Colon (tissue), 2 donors: Measurements from ENCODE around the gene AK3.
A peak's percentile ranks its signal among the peaks of the same experiment; 100 is the strongest.

ENCODE experiments used
- FAIRE-seq: peaks from 2 replicates; lab custom pipeline; 2012; peaks lifted over from hg19 to GRCh38; lab: Jason Lieb, UNC
- donor health status: control.
- donor health status: control.

Gene AK3

GRCh38 chr9:4746278-4747030 lies 5.5 kb upstream of the AK3 start:
- no peak for FAIRE-seq

- FAIRE-seq, result no peak
Observed at GRCh38 chr9:4743131-4743875, 2.3 kb upstream of the AK3 start.

GRCh38 chr9:4742246-4742645 lies 1.2 kb upstream of the AK3 start:
- no peak for FAIRE-seq

DNA sequence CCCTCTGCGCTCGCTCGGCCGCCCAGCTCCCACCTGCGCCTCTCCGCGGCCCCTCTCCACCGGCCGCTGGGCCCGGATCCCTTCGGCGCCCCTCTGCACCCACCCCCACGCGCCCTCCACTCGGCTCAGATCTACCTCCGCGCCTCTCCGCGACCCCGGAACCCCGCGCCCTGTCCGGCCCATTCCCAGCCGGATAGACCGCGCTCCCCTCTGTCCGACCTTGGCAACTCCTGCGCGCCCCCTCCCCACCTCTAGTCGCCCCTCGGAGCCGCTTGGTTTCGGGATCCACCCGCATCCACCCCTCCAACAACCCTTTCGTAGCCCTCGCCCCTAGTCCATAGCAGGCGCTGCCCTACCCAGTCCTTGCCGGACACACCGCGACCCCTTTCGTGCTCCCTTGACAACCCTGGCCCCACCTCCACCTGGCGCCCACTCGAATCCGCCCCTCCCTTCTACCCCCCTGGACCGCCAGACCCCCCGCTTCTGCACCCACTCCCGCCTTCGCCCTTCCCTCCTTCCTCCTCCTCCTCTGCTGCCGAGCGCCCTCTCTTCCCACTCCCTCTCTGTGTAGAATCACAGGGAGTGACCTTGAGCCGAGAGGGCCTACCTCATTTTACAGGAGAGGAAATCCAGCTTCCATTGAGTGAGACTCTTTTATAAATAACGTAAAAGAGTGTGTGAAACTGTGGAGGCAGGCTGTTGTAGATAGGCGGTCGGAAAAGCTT lies 525 bp upstream of the AK3 start:
- FAIRE-seq, result no peak

DNA sequence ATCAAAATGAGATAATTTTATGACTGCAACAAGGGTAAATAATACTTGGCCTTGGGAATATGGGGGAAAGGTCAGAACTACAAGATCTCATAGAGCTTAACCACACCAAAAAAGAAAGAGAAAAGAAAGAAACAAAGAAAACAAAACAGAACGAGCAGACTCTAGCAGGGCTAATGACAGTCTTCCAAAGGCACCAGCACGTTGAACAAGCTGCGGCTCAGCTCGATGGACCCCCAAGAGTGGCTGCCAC lies 689 bp downstream of the AK3 start:
- no peak for FAIRE-seq

DNA sequence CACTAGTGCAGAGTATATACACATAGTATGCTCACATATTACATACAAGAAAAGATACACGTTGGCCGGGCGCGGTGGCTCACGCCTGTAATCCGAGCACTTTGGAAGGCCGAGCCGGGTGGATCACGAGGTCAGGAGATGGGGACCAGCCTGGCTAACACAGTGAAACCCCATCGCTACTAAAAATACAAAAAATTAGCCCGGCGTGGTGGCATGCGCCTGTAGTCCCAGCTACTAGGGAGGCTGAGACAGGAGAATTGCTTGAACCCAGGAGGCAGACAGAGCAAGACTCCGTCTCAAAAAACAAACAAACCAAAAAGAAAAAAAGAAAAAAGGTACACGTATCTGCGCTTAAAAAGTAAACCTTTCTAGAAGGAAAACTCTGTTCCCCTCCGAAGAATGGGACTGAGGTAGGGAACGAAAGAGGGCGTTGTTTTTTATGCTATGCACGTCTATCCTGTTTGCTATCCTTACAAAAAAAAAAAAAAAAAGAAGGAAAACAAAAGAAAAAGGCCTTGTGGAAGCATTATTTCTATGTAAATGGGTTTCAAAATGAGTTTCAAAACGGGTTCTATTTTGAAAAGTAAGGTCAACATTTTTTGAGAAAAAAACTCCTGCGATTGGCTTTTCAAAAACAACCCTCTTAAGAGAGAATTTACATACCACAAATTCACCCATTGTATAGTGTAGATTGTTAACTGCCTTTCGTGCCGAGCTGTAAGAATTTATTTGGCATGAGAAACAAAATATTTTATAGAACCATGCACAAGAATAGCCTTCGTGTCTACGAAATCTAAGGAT lies 1.2 kb downstream of the AK3 start:
- no peak for FAIRE-seq

DNA sequence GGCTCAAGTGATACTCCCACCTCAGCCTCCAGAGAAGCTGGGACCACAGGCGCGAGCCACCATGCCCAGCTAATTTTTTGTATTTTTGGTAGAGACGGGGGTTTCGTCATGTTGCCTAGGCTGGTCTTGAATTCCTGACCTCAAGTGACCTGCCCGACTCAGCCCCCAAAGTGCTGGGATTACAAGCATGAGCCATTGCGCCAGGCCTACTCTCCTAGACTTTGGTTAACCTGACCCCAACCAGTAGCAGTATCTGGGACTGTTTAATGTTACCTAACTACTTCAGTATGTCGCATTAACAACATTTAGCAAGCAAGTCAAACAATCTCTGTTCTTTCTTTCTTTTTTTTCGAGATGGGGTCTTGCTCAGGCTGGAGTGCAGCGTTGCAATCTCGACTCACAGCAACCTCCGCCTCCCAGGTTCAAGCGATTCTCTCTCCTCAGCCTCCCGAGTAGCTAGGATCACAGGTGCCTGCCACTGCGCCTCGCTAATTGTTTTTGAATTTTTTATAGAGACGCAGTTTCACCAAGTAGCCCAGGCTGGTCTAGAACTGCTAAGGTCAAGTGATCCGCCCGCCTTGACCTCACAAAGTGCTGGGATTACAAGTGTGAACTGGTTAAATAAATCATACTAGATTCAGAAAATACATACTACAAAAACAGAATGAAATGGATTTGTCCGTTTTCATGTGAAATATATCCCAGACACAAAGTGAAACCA lies 2.0 kb downstream of the AK3 start:
- FAIRE-seq, result no peak

DNA sequence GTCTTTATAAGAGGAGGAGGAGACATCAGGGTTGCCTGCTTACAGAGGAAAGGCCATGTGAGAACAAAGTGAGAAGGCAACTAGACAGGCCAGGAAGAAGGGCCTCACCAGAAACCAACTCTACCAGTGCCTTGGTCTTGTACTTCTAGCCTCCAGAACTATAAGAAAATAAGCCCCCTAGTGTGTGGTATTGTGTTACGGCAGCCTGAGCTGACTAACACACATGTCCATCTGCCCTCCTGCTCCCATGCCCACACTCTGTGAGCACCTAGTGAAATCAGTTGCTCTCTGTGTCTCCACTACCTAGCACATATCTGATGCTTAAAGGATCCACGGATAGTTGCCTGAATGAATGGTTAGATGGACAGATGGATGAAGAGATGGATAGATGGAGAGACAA lies 6.9 kb downstream of the AK3 start:
- FAIRE-seq, result no peak

DNA sequence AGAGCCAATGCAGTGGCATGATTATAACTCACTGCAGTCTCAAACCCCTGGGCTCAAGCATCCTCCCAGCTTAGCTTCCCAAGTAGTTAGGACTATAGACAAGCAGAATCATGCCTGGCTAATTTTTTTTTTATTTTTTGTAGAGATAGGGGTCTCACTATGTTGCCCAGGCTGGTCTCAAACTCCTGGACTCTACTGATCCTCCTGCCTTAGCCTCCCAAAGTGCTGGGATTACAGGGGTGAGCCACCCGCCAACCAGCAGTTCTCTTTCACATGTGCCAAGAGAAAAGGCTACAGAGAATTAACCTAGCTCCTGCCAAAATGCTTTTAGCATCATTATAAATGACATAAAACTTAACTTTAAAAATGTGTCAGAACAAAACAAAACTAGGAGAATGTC lies 8.1 kb downstream of the AK3 start:
- no peak for FAIRE-seq

DNA sequence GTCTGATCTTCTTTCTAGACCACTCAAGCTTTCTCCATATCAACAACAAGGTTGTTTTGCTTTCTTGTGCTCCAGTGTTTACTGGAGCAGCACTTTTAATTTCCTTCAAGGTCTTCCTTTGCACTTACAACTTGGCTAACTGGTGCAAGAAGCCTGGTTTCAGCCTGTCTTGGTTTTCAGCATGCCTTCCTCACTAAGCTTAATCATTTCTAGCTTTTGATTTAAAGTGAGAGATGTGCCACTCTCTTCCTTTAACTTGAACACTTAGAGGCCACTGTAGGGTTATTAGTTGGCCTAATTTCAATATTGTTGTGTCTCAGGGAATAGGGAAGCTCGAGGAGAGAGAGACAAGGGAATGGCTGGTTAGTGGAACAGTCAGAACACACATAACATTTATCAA lies 13.4 kb downstream of the AK3 start:
- no peak for FAIRE-seq

DNA sequence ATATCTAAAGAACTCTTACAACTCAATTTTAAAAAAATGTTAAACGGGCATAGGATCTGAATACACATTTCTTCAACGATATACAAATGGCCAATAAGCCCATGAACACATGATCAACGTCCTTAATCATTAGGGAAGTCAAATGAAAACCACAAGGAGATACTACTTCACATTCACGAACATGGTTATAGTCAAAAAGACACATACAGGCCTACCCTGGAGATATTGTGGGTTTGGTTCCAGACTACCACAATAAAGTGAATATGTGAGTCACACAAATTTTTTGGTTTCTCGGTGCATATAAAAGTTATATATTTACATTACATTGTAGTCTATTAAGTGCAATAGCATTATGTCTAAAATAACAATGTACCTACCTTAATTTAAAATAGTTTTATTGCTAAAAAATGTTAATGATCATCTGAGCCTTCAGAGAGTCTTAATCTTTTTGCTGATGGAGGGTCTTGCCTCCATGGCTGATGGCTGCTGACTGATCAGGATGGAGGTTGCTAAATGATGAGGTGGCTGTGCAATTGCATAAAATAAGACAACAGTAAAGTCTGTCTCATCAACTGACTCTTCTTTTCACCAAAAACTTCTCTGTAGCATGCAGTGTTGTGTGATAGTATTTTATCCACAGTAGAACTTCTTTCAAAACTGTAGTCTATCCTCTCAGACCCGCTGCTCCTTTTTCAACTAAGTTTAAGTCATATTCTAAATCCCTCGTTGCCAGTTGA lies 15.1 kb downstream of the AK3 start:
- no peak for FAIRE-seq

- no peak for FAIRE-seq
Observed at GRCh38 chr9:4721736-4722135, 19.3 kb downstream of the AK3 start.

- FAIRE-seq, result no peak
Observed at GRCh38 chr9:4718911-4719310, 22.1 kb downstream of the AK3 start.

- FAIRE-seq, result no peak
Observed at GRCh38 chr9:4717815-4718214, 23.2 kb downstream of the AK3 start.

DNA sequence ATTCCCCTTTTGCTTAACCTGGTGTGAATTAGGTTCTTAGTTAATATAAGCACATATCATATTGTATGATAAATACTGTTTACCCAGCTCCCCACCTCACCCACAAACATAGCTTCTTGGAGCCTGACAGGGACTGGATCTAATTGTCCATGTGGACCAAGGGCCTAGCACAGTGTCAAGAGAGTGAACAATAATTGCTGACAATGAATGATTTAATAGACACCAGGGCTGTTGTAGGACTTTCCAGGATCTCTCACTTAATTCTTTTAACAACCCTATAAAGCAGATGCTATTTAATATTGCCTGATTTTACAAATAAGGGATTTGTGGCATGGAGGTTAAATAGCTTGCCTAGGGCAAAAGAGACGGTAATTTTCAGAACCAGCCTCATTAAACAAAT lies 24.8 kb downstream of the AK3 start:
- no peak for FAIRE-seq

- FAIRE-seq, result no peak
Observed at GRCh38 chr9:4714266-4715016, 26.6 kb downstream of the AK3 start.

GRCh38 chr9:4713849-4714248 lies 27.2 kb downstream of the AK3 start:
- FAIRE-seq, result peak; percentile 33

DNA sequence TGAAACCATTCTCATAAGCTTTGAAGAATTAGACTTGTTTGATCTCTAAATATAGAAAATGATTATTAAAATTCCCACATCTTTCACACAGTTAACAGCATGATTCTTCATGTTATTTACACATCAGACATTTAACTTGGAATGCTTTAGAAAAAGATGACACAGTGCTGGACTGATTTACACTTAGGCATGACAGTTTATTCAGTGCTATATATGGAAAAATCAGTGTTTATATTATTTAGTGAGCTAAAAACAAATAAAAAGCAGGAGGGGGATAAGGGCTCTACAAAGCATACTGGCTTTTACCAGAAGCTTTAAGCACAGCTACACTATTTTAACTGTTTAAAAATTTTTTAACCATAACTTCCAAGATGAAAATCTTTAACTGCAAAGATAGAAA lies 31.6 kb downstream of the AK3 start:
- no peak for FAIRE-seq

GRCh38 chr9:4706971-4707622 lies 33.9 kb downstream of the AK3 start:
- FAIRE-seq, result no peak

GRCh38 chr9:4706021-4706420 lies 35.0 kb downstream of the AK3 start:
- FAIRE-seq, result no peak
